Spleen (tissue), 7 donors: ENCODE data around the gene PIGS.

Experiments
- POLR2A ChIP-seq, 3 donors: fragments of 450-650 bp; IDR thresholded peaks; one replicate each; pipeline ENCODE4 v1.5.1; 2017; ENCODE audit warnings: antibody characterized with exemption in 3 of 3, mild to moderate bottlenecking in 1 of 3
- TF ChIP-seq, protein P1 (sequence below), 11 experiments: fragments of 200-600 bp in 7 of 11; fragments of 450-650 bp in 4 of 11; sonication (generic) in 4 of 11; IDR thresholded peaks in 8 of 11; conservative IDR thresholded peaks in 3 of 11; 1 replicate in 7 of 11; 2 replicates in 4 of 11; pipeline versions ENCODE4 v1.4.0 to v1.8.0; 2016 to 2021; ENCODE audit warnings: antibody characterized with exemption in 11 of 11, inconsistent platforms in 4 of 11, mild to moderate bottlenecking in 1 of 11
- donor health status: DM: no; HTN: no; CAD: no; lungs with moderate emphysema.
- donor health status: DM: no; HTN: no; CAD: no.
- donor health status: DM: no; HTN: no; CAD: no.

DNA sequence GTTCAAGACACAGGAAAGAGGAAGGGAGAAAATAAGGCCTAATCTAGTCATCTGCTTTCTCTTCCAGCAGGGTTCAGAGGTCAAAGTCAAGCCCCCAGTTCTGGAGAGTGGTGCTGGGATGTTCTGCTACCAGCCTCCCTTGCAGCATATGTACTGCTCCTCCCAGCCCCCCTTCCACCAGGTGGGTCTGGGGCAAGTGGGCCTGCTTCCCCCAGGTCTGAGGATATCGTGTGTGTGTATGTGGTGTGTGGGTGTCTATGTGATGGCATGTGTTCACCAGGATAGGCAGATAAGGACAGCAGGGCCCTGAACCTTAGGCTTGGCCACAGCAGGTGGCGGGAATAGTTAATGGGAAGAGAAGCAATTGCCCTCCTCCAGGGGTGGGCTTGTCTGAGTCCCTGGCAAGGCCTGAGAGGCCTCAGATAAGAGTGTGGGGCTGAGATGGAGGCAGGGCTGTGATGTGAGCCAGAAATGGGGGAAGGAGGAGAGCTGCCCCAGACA lies 44.1 kb downstream of the PIGS start:
- no peak for TF ChIP-seq POLR2A (IDR thresholded peaks at IDR 0.05)
- TF ChIP-seq, protein P1, sequence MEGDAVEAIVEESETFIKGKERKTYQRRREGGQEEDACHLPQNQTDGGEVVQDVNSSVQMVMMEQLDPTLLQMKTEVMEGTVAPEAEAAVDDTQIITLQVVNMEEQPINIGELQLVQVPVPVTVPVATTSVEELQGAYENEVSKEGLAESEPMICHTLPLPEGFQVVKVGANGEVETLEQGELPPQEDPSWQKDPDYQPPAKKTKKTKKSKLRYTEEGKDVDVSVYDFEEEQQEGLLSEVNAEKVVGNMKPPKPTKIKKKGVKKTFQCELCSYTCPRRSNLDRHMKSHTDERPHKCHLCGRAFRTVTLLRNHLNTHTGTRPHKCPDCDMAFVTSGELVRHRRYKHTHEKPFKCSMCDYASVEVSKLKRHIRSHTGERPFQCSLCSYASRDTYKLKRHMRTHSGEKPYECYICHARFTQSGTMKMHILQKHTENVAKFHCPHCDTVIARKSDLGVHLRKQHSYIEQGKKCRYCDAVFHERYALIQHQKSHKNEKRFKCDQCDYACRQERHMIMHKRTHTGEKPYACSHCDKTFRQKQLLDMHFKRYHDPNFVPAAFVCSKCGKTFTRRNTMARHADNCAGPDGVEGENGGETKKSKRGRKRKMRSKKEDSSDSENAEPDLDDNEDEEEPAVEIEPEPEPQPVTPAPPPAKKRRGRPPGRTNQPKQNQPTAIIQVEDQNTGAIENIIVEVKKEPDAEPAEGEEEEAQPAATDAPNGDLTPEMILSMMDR (IDR thresholded peaks at IDR 0.05 in 8 of 11, conservative IDR thresholded peaks at IDR 0.05 in 3 of 11) = no peak
